ENCODE results near the gene GALNT2. TPM values are rescaled to one million over a fixed set of nuclear protein-coding genes. Genes with fewer than 3 reads are reported as not detected.
A peak's percentile ranks its signal among the peaks of the same experiment; 100 is the strongest.

The GALNT2 gene
- total and polyA plus RNA-seq, 9 of the 15 experiments (the other 6 are each of a cell fraction or from before 2014, with no cell fraction given): 1.6 to 106 (median 51.9) TPM

DNA sequence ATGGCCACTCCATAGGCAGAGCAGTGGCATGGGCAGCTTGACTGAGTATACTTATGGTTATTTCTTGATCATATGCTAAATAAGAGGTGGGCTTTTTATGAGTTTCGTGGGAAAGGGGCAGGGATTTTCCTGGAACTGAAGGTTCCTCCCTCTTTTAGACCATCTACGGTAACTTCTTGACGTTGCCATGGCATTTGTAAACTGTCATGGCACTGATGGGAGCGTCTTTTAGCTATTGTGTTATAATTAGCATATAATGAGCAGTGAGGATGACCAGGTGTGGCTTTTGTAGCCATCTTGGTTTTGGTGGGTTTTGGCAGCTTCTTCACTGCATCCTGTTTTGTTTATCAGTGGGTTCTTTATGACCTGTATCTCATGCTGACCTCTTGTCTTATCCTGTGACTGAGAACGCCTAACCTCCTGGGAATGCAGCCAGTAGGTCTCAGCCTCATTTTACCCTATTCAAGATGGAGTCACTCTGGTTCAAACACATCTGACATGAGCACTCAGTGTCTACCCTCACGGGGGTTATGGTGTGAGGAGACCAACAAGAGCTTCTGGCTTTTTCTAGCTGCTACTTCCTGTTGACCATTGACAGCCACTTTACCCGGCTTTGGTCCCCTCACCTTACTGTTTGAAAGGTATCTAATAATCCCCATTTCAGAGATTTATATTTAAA, 71.7 kb downstream of the GALNT2 start (continued):
- TF ChIP-seq, protein P1, sequence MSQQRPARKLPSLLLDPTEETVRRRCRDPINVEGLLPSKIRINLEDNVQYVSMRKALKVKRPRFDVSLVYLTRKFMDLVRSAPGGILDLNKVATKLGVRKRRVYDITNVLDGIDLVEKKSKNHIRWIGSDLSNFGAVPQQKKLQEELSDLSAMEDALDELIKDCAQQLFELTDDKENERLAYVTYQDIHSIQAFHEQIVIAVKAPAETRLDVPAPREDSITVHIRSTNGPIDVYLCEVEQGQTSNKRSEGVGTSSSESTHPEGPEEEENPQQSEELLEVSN (IDR thresholded peaks at IDR 0.05; ENCODE audit: borderline replicate concordance in 1 of 2, extremely low read depth in 1 of 2, insufficient read depth in 1 of 2, insufficient read length in 1 of 2, low read depth in 1 of 2, low read length in 1 of 2, poor library complexity in 1 of 2, severe bottlenecking in 1 of 2): no peak
- peak; percentile 96 for TF ChIP-seq PTRF (tag; IDR thresholded peaks at IDR 0.05)
- TF ChIP-seq PTBP1 (IDR thresholded peaks at IDR 0.05; ENCODE audit: low read depth, low read length): no peak
- no peak for TF ChIP-seq SMARCE1 (IDR thresholded peaks at IDR 0.05)
- no peak for TF ChIP-seq TFAM (CRISPR knock-in tag; conservative IDR thresholded peaks at IDR 0.05)
- TF ChIP-seq RHOXF2B (CRISPR knock-in tag; conservative IDR thresholded peaks at IDR 0.05): no peak
- no peak for TF ChIP-seq ZBTB1 (CRISPR knock-in tag; IDR thresholded peaks at IDR 0.05; ENCODE audit: borderline replicate concordance, low read depth)
- no peak for TF ChIP-seq ARHGAP35 (IDR thresholded peaks at IDR 0.05; ENCODE audit: partially characterized antibody)
- TF ChIP-seq ZNF778 (CRISPR knock-in tag; IDR thresholded peaks at IDR 0.05): no peak
- TF ChIP-seq, protein P2, sequence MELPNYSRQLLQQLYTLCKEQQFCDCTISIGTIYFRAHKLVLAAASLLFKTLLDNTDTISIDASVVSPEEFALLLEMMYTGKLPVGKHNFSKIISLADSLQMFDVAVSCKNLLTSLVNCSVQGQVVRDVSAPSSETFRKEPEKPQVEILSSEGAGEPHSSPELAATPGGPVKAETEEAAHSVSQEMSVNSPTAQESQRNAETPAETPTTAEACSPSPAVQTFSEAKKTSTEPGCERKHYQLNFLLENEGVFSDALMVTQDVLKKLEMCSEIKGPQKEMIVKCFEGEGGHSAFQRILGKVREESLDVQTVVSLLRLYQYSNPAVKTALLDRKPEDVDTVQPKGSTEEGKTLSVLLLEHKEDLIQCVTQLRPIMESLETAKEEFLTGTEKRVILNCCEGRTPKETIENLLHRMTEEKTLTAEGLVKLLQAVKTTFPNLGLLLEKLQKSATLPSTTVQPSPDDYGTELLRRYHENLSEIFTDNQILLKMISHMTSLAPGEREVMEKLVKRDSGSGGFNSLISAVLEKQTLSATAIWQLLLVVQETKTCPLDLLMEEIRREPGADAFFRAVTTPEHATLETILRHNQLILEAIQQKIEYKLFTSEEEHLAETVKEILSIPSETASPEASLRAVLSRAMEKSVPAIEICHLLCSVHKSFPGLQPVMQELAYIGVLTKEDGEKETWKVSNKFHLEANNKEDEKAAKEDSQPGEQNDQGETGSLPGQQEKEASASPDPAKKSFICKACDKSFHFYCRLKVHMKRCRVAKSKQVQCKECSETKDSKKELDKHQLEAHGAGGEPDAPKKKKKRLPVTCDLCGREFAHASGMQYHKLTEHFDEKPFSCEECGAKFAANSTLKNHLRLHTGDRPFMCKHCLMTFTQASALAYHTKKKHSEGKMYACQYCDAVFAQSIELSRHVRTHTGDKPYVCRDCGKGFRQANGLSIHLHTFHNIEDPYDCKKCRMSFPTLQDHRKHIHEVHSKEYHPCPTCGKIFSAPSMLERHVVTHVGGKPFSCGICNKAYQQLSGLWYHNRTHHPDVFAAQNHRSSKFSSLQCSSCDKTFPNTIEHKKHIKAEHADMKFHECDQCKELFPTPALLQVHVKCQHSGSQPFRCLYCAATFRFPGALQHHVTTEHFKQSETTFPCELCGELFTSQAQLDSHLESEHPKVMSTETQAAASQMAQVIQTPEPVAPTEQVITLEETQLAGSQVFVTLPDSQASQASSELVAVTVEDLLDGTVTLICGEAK (IDR thresholded peaks at IDR 0.05): no peak
- TF ChIP-seq, protein P2 (CRISPR knock-in tag; IDR thresholded peaks at IDR 0.05): no peak
- peak; percentile 71; the same call in 1 of the 2 replicates for TF ChIP-seq KLF13 (tag; IDR thresholded peaks at IDR 0.05; ENCODE audit: borderline replicate concordance, low read depth)
- TF ChIP-seq CSDE1 (IDR thresholded peaks at IDR 0.05): no peak
- no peak for TF ChIP-seq BRCA1 (IDR thresholded peaks at IDR 0.05)
- no peak for TF ChIP-seq BRCA1 (CRISPR knock-in tag; IDR thresholded peaks at IDR 0.05)
- no peak for TF ChIP-seq ZNF3 (CRISPR knock-in tag; IDR thresholded peaks at IDR 0.05)
- no peak for TF ChIP-seq ASH1L (IDR thresholded peaks at IDR 0.05; ENCODE audit: borderline replicate concordance, low read depth, partially characterized antibody)
- no peak for TF ChIP-seq POLR3G (IDR thresholded peaks at IDR 0.05; ENCODE audit: extremely low read depth, insufficient read length, insufficient replicate concordance)

All from K562 (cell line).